Measurements from ENCODE around the gene CAMK2G.

- TF ChIP-seq POLR2A (IDR thresholded peaks at IDR 0.05) (no peak), CTCF (IDR thresholded peaks at IDR 0.05 in 4 of 5, conservative IDR thresholded peaks at IDR 0.05 in 1 of 5) (no peak)
Observed at GRCh38 chr10:73910401-73910763, 36.0 kb upstream of the CAMK2G start.
